Smooth muscle cell (in vitro differentiated cells): ENCODE results near the gene CTIF. TPM values are rescaled to one million over a fixed set of nuclear protein-coding genes. Genes with fewer than 3 reads are reported as not detected.

Experiments
- DNase-seq: peaks from one replicate; lab custom pipeline; 2025; ENCODE audit not compliant: unreplicated experiment; lab: John Stamatoyannopoulos, UW
- H2AFZ ChIP-seq: fragments of 200-600 bp; sonication (generic); 2 replicates; pipeline ENCODE4 v1.6.0; 2016; ENCODE audit warnings: antibody characterized with exemption, low read depth, mild to moderate bottlenecking
- H3F3A ChIP-seq: fragments of 200-600 bp; sonication (generic); 2 replicates; pipeline ENCODE4 v1.6.0; 2017; ENCODE audit warnings: antibody characterized with exemption, low read depth
- H3K27ac ChIP-seq: fragments of 200-600 bp; sonication (generic); 2 replicates; pipeline ENCODE4 v1.5.1; 2016; ENCODE audit warnings: low read depth, mild to moderate bottlenecking
- H3K27me3 ChIP-seq: fragments of 200-600 bp; sonication (generic); 2 replicates; pipeline ENCODE4 v1.6.1; 2016; ENCODE audit warnings: low read depth, mild to moderate bottlenecking
- H3K36me3 ChIP-seq: fragments of 200-600 bp; sonication (generic); 2 replicates; pipeline ENCODE4 v1.5.1; 2016; ENCODE audit warnings: low read depth
- H3K4me1 ChIP-seq: fragments of 200-600 bp; sonication (generic); 2 replicates; pipeline ENCODE4 v1.5.1; 2016; ENCODE audit warnings: low read depth
- H3K4me2 ChIP-seq: fragments of 200-600 bp; sonication (generic); 2 replicates; pipeline ENCODE4 v1.6.0; 2016; ENCODE audit warnings: mild to moderate bottlenecking
- H3K4me3 ChIP-seq: fragments of 200-600 bp; sonication (generic); 2 replicates; pipeline ENCODE4 v1.5.1; 2016; ENCODE audit warnings: mild to moderate bottlenecking
- H3K79me2 ChIP-seq: fragments of 200-600 bp; sonication (generic); 2 replicates; pipeline ENCODE4 v1.6.0; 2016; ENCODE audit warnings: low read depth, mild to moderate bottlenecking
- H3K9ac ChIP-seq: fragments of 200-600 bp; sonication (generic); 2 replicates; pipeline ENCODE4 v1.6.0; 2016; ENCODE audit warnings: low read depth
- H3K9me3 ChIP-seq: fragments of 200-600 bp; sonication (generic); replicated peaks from 2 replicates; pipeline ENCODE4 v1.5.1; 2016; ENCODE audit warnings: low read depth
- H4K20me1 ChIP-seq: fragments of 200-600 bp; sonication (generic); 2 replicates; pipeline ENCODE4 v1.6.0; 2016; ENCODE audit warnings: low read depth
- CTCF ChIP-seq: fragments of 200-600 bp; sonication (generic); IDR thresholded peaks from 2 replicates; pipeline ENCODE4 v1.5.1; 2017; ENCODE audit warnings: borderline replicate concordance, mild to moderate bottlenecking, antibody characterized with exemption; ENCODE audit not compliant: insufficient read depth, poor library complexity, severe bottlenecking
- WGBS: methylation state at CpG from one replicate; pipeline ENCODE4 v1.1.7; 2016; ENCODE audit warnings: low lambda C conversion rate; 5-methylcytosine and 5-hydroxymethylcytosine counted together
- polyA plus RNA-seq: library from polyadenylated mRNA; unstranded; fragments of >200 nt; fragmentation: Nextera tagmentation; extraction: Ambion mirVana; gene quantifications from 2 replicates; pipeline ENCODE4 v1.2.1, GENCODE V29; 2016
- total RNA-seq: library from RNA; depleted of rRNA; stranded (reverse); fragments of >200 nt; gene quantifications from 2 replicates; pipeline ENCODE4 v1.2.3, GENCODE V29; 2014

CTIF gene
- total and polyA plus RNA-seq, 2 experiments from 2014 or later: 22.2 to 25.3 TPM

- no peak overlapping the region for H3K27ac ChIP-seq
- no peak for DNase-seq
- peaks cover 7% of the 10 kb centered on the region for H3K4me1 ChIP-seq
- H3K4me2 ChIP-seq: no peak overlapping the region
- H3K79me2 ChIP-seq: peaks cover 89% of the 10 kb centered on the region
- no peaks in the 10 kb centered on the region for H3K9me3 ChIP-seq
- H3K27me3 ChIP-seq: no peaks in the 10 kb centered on the region
- H3K4me3 ChIP-seq: no peak overlapping the region
- H3K36me3 ChIP-seq: no peaks in the 10 kb centered on the region
- TF ChIP-seq CTCF: no peak
- H3K9ac ChIP-seq: no peak overlapping the region
- WGBS: 88% methylated on average over 9 of the region's 9 CpGs
- no peaks in the 10 kb centered on the region for H3F3A ChIP-seq
- H4K20me1 ChIP-seq: peaks cover 95% of the 10 kb centered on the region
- no peak overlapping the region for H2AFZ ChIP-seq
Observed at GRCh38 chr18:48569139-48569914, 30.5 kb downstream of the CTIF start.

GRCh38 chr18:48569915-48570264, 31.1 kb downstream of the CTIF start:
- Histone ChIP-seq H3K36me3 (no peaks in the 10 kb centered on the region), H3K4me3 (no peak overlapping the region), H3K27ac (no peak overlapping the region), H4K20me1 (peaks cover 95% of the 10 kb centered on the region), H3K4me2 (no peak overlapping the region), H3F3A (no peaks in the 10 kb centered on the region), H2AFZ (no peak overlapping the region), H3K79me2 (peaks cover 85% of the 10 kb centered on the region), H3K9me3 (no peaks in the 10 kb centered on the region), H3K4me1 (peaks cover 8% of the 10 kb centered on the region), H3K27me3 (no peaks in the 10 kb centered on the region), H3K9ac (no peak overlapping the region)
- WGBS: 85% methylated on average over 4 of the region's 4 CpGs
- no peak for TF ChIP-seq CTCF
- DNase-seq: no peak

- Histone ChIP-seq H3K9ac (no peak overlapping the region), H3K27me3 (no peaks in the 10 kb centered on the region), H4K20me1 (peaks cover 95% of the 10 kb centered on the region), H3K4me3 (no peak overlapping the region), H3K4me2 (no peak overlapping the region), H3K9me3 (no peaks in the 10 kb centered on the region), H3K27ac (no peak overlapping the region), H3F3A (no peaks in the 10 kb centered on the region), H2AFZ (no peak overlapping the region), H3K36me3 (no peaks in the 10 kb centered on the region), H3K79me2 (peaks cover 84% of the 10 kb centered on the region), H3K4me1 (peaks cover 12% of the 10 kb centered on the region)
- WGBS: 98% methylated on average over 6 of the region's 6 CpGs
- TF ChIP-seq CTCF: no peak
- no peak for DNase-seq
Observed at GRCh38 chr18:48570313-48570712, 31.5 kb downstream of the CTIF start.
